H1 (cell line): ENCODE data around the gene NRXN3. TPM values are rescaled to one million over a fixed set of nuclear protein-coding genes. Genes with fewer than 3 reads are reported as not detected.

Source experiments
- CTCF ChIA-PET: fragments of 300-600 bp; sonication (Branson Sonifier 250); formaldehyde crosslinking; loops from one replicate; lab custom pipeline; 2021; ENCODE audit not compliant: partially characterized antibody; lab: Charles Lee
- POLR2A ChIA-PET: fragments of 300-600 bp; sonication (Branson Sonifier 250); formaldehyde crosslinking; loops from one replicate; lab custom pipeline; 2021; ENCODE audit warnings: inconsistent platforms; ENCODE audit not compliant: partially characterized antibody; lab: Charles Lee
- DNase-seq, 2 experiments: peaks; one replicate each; pipeline versions ENCODE4 v3.0.0 to v3.0.0-alpha.2; 2010 to 2022; ENCODE audit warnings: low spot score in 2 of 2, low read depth in 1 of 2, mixed read lengths in 1 of 2
- FAIRE-seq: peaks from 2 replicates; lab custom pipeline; 2011; peaks lifted over from hg19 to GRCh38; lab: Jason Lieb, UNC
- H2AFZ ChIP-seq: 2 replicates; pipeline ENCODE4 v1.8.1; 2012; ENCODE audit warnings: low read length, inconsistent platforms
- H2AK5ac ChIP-seq: 2 replicates; pipeline ENCODE4 v1.6.1; 2013; ENCODE audit warnings: low read depth, low read length
- H2BK120ac ChIP-seq: replicated peaks from 2 replicates; pipeline ENCODE3; 2013; ENCODE audit warnings: low read depth, low read length, inconsistent platforms
- H2BK12ac ChIP-seq: 2 replicates; pipeline ENCODE4 v1.6.1; 2013; ENCODE audit warnings: low read depth, low read length
- H2BK15ac ChIP-seq: 2 replicates; pipeline ENCODE4 v1.6.1; 2013; ENCODE audit warnings: low read length
- H2BK20ac ChIP-seq: 2 replicates; pipeline ENCODE4 v1.6.1; 2013; ENCODE audit warnings: low read length
- H2BK5ac ChIP-seq: 2 replicates; pipeline ENCODE4 v1.6.1; 2013; ENCODE audit warnings: low read depth, low read length
- H3K14ac ChIP-seq: 2 replicates; pipeline ENCODE4 v1.6.1; 2013; ENCODE audit warnings: inconsistent platforms; ENCODE audit not compliant: insufficient read length
- H3K18ac ChIP-seq: 2 replicates; pipeline ENCODE4 v1.6.1; 2013; ENCODE audit warnings: low read length; ENCODE audit errors: extremely low read depth
- H3K23ac ChIP-seq: 2 replicates; pipeline ENCODE4 v1.6.1; 2013; ENCODE audit warnings: inconsistent platforms; ENCODE audit not compliant: insufficient read length
- H3K23me2 ChIP-seq: 2 replicates; pipeline ENCODE4 v1.6.1; 2013; ENCODE audit warnings: low read depth, low read length
- H3K27ac ChIP-seq: 2 replicates; pipeline ENCODE4 v1.6.1; 2011; ENCODE audit warnings: low read depth, low read length, inconsistent platforms
- H3K27me3 ChIP-seq, 4 experiments: replicated peaks in 1 of 4; 1 replicate in 1 of 4; 2 replicates in 3 of 4; pipeline versions ENCODE4 v1.6.1 to v1.8.1; 2011 to 2013; ENCODE audit warnings: low read length in 3 of 4, mild to moderate bottlenecking in 3 of 4, inconsistent platforms in 2 of 4, mixed read lengths in 2 of 4, moderate library complexity in 1 of 4; ENCODE audit not compliant: control insufficient read depth in 3 of 4, insufficient read depth in 3 of 4; ENCODE audit errors: extremely low read depth in 1 of 4
- H3K36me3 ChIP-seq, 4 experiments: 2 replicates each; pipeline versions ENCODE4 v1.6.1 to v1.8.1; 2011 to 2013; ENCODE audit warnings: mild to moderate bottlenecking in 4 of 4, low read length in 3 of 4, moderate library complexity in 2 of 4, control low read depth in 1 of 4, inconsistent platforms in 1 of 4; ENCODE audit not compliant: insufficient read depth in 4 of 4, control insufficient read depth in 2 of 4
- H3K4ac ChIP-seq: replicated peaks from 2 replicates; pipeline ENCODE3; 2013; ENCODE audit warnings: low read length, low read depth, mixed read lengths, inconsistent platforms; ENCODE audit not compliant: insufficient read length
- H3K4me1 ChIP-seq, 4 experiments: replicated peaks in 1 of 4; 1 replicate in 1 of 4; 2 replicates in 3 of 4; pipeline versions ENCODE4 v1.6.1 to v1.8.1; 2011 to 2013; ENCODE audit warnings: low read length in 3 of 4, inconsistent platforms in 2 of 4, mixed read lengths in 1 of 4; ENCODE audit not compliant: insufficient read depth in 4 of 4, control insufficient read depth in 3 of 4
- H3K4me2 ChIP-seq, 2 experiments: 2 replicates each; pipeline versions ENCODE4 v1.6.1 to v1.8.1; 2011 to 2013; ENCODE audit warnings: low read depth in 2 of 2, low read length in 2 of 2, control low read depth in 1 of 2, inconsistent platforms in 1 of 2, mild to moderate bottlenecking in 1 of 2; ENCODE audit not compliant: insufficient read depth in 1 of 2
- H3K4me3 ChIP-seq, 4 experiments: fragments of 200-600, 300-600 bp in 1 of 4; sonication (generic), shearing (Covaris generic), sonication (Bioruptor Twin) in 1 of 4; 2 replicates each; pipeline versions ENCODE4 v1.5.1 to v1.8.1; 2011 to 2016; ENCODE audit warnings: low read length in 4 of 4, low read depth in 3 of 4, control low read depth in 2 of 4, inconsistent platforms in 2 of 4, mild to moderate bottlenecking in 2 of 4, mixed read lengths in 1 of 4, moderate library complexity in 1 of 4; ENCODE audit not compliant: insufficient read depth in 2 of 4; ENCODE audit errors: extremely low read depth in 1 of 4
- H3K56ac ChIP-seq: replicated peaks from 2 replicates; pipeline ENCODE3; 2013; ENCODE audit warnings: low read depth, mild to moderate bottlenecking, mixed read lengths, low read length, inconsistent platforms; ENCODE audit not compliant: insufficient read length
- H3K79me1 ChIP-seq: 2 replicates; pipeline ENCODE4 v1.6.1; 2013; ENCODE audit warnings: low read depth, low read length, control low read depth
- H3K79me2 ChIP-seq, 2 experiments: 2 replicates each; pipeline versions ENCODE4 v1.6.1 to v1.8.1; 2012 to 2013; ENCODE audit warnings: low read length in 2 of 2, mild to moderate bottlenecking in 2 of 2, inconsistent platforms in 1 of 2; ENCODE audit not compliant: insufficient read depth in 2 of 2, control insufficient read depth in 1 of 2
- H3K9ac ChIP-seq, 4 experiments: replicated peaks in 1 of 4; 1 replicate in 1 of 4; 2 replicates in 3 of 4; pipeline versions ENCODE4 v1.6.1 to v1.8.1; 2011 to 2013; ENCODE audit warnings: low read depth in 3 of 4, low read length in 3 of 4, control low read depth in 2 of 4, mild to moderate bottlenecking in 2 of 4, moderate library complexity in 2 of 4, inconsistent platforms in 1 of 4; ENCODE audit errors: extremely low read depth in 1 of 4
- H3K9me3 ChIP-seq, 2 experiments: 2 replicates each; pipeline versions ENCODE4 v1.6.1 to v1.8.1; 2012 to 2013; ENCODE audit warnings: mild to moderate bottlenecking in 2 of 2, moderate library complexity in 2 of 2, control low read depth in 1 of 2, inconsistent platforms in 1 of 2, low read depth in 1 of 2, low read length in 1 of 2, mixed read lengths in 1 of 2; ENCODE audit not compliant: insufficient read depth in 2 of 2
- H4K20me1 ChIP-seq, 2 experiments: replicated peaks in 1 of 2; 2 replicates each; pipeline versions ENCODE3 to v1.8.1; 2011 to 2013; ENCODE audit warnings: inconsistent platforms in 2 of 2, low read length in 2 of 2, mild to moderate bottlenecking in 1 of 2; ENCODE audit not compliant: insufficient read depth in 2 of 2, control insufficient read depth in 1 of 2
- H4K5ac ChIP-seq: 2 replicates; pipeline ENCODE4 v1.6.1; 2013; ENCODE audit warnings: low read length, low read depth, mixed read lengths, inconsistent platforms; ENCODE audit not compliant: insufficient read length
- H4K8ac ChIP-seq: 2 replicates; pipeline ENCODE4 v1.8.0; 2013; ENCODE audit warnings: mild to moderate bottlenecking, moderate library complexity, low read length, inconsistent platforms; ENCODE audit not compliant: insufficient read depth; ENCODE audit errors: extremely low read depth
- H4K91ac ChIP-seq: replicated peaks from 2 replicates; pipeline ENCODE3; 2013; ENCODE audit warnings: low read length, mixed read lengths, inconsistent platforms; ENCODE audit not compliant: insufficient read length
- CHD1 ChIP-seq: IDR thresholded peaks from 2 replicates; pipeline ENCODE4 v1.6.1; 2012; ENCODE audit warnings: low read depth, low read length, improper control_type of control experiment
- CHD2 ChIP-seq: IDR thresholded peaks from 2 replicates; pipeline ENCODE4 v1.6.1; 2012; ENCODE audit warnings: low read length, improper control_type of control experiment
- CREB1 ChIP-seq: IDR thresholded peaks from 2 replicates; pipeline ENCODE4 v1.6.1; 2012; ENCODE audit warnings: inconsistent platforms
- HDAC6 ChIP-seq: IDR thresholded peaks from one replicate; pipeline ENCODE4 v1.7.1; 2012; ENCODE audit warnings: low read depth, mild to moderate bottlenecking, inconsistent platforms, low read length, moderate library complexity
- KDM4A ChIP-seq: IDR thresholded peaks from one replicate; pipeline ENCODE4 v1.7.1; 2012; ENCODE audit warnings: low read depth, mild to moderate bottlenecking, moderate library complexity, low read length, inconsistent platforms; ENCODE audit not compliant: severe bottlenecking
- KDM5A ChIP-seq: fragments of 200-600 bp; IDR thresholded peaks from 2 replicates; pipeline ENCODE4 v1.7.1; 2012; ENCODE audit warnings: mild to moderate bottlenecking, low read length, inconsistent platforms, mixed read lengths
- MAX ChIP-seq: IDR thresholded peaks from 2 replicates; pipeline ENCODE4 v1.6.1; 2012; ENCODE audit warnings: inconsistent platforms
- POLR2A ChIP-seq, 2 experiments: IDR thresholded peaks; 1 replicate in 1 of 2; 2 replicates in 1 of 2; pipeline ENCODE4 v1.6.1; 2011; ENCODE audit warnings: low read depth in 2 of 2, low read length in 2 of 2, mild to moderate bottlenecking in 2 of 2; ENCODE audit errors: control extremely low read depth in 1 of 2
- RAD21 ChIP-seq, 2 experiments: IDR thresholded peaks in 1 of 2; conservative IDR thresholded peaks in 1 of 2; 2 replicates each; pipeline ENCODE4 v1.6.1; 2011; ENCODE audit warnings: low read depth in 2 of 2, low read length in 2 of 2, improper control_type of control experiment in 1 of 2, inconsistent platforms in 1 of 2, mild to moderate bottlenecking in 1 of 2, moderate library complexity in 1 of 2
- SP1 ChIP-seq: IDR thresholded peaks from 2 replicates; pipeline ENCODE4 v1.6.1; 2011; ENCODE audit warnings: low read depth, low read length
- SP4 ChIP-seq: IDR thresholded peaks from 2 replicates; pipeline ENCODE4 v1.6.1; 2012; ENCODE audit warnings: low read length, inconsistent platforms
- TAF7 ChIP-seq: optimal IDR thresholded peaks from 2 replicates; pipeline ENCODE3; 2011; ENCODE audit warnings: low read depth, mild to moderate bottlenecking, inconsistent platforms, low read length, moderate library complexity, borderline replicate concordance
- TEAD4 ChIP-seq: IDR thresholded peaks from 2 replicates; pipeline ENCODE4 v1.6.1; 2012; ENCODE audit warnings: low read depth, low read length, inconsistent platforms, mixed read lengths
- ZNF274 ChIP-seq: IDR thresholded peaks from 2 replicates; pipeline ENCODE4 v1.7.0; 2012; ENCODE audit warnings: low read length, borderline replicate concordance; ENCODE audit errors: extremely low read depth
- WGBS, 2 experiments: shearing (Covaris generic) in 1 of 2; methylation state at CpG; one replicate each; pipeline versions ENCODE4 v1.1.6 to v1.1.7; 2013 to 2015; ENCODE audit warnings: low lambda C conversion rate in 2 of 2, mixed read lengths in 2 of 2, inconsistent platforms in 1 of 2, low coverage in 1 of 2, missing lambda C conversion rate in 1 of 2; ENCODE audit not compliant: insufficient replicate concordance in 2 of 2, insufficient coverage in 1 of 2, insufficient read length in 1 of 2; ENCODE audit errors: extremely low coverage in 1 of 2, missing lambda C conversion rate in 1 of 2; 5-methylcytosine and 5-hydroxymethylcytosine counted together
- polyA plus RNA-seq, 7 experiments: library from polyadenylated mRNA; depleted of rRNA in 3 of 7; stranded (reverse) in 5 of 7; unstranded in 2 of 7; fragments of >200 nt in 5 of 7; fragments of 200-250 nt in 2 of 7; gene quantifications; 1 replicate in 5 of 7; 2 replicates in 1 of 7; 4 replicates in 1 of 7; pipeline versions ENCODE4 v1.2.1 to v1.2.3, GENCODE V29; 2011 to 2013; ENCODE audit warnings: missing spikeins in 2 of 7, mixed read lengths in 2 of 7
- total RNA-seq: library from RNA; stranded (reverse); fragmentation: NEBNext Ultra II Directional; extraction: Animal tissue kit (Norgen Biotek cat#: 25700); gene quantifications from 2 replicates; pipeline ENCODE4 v1.2.1, GENCODE V29; 2021
- TF ChIP-seq, protein P1 (sequence below): IDR thresholded peaks from 2 replicates; pipeline ENCODE4 v1.6.1; 2011; ENCODE audit warnings: low read length, improper control_type of control experiment

Gene NRXN3
- total and polyA plus RNA-seq, 2 of the 8 experiments (the other 6 are each of a cell fraction or from before 2014, with no cell fraction given): 2.6 to 4.1 TPM

GRCh38 chr14:79432640-79433039, 1262.5 kb downstream of the NRXN3 start:
- Histone ChIP-seq H3K4me2 (no peak overlapping the region), H4K5ac (no peak overlapping the region), H2BK15ac (no peak overlapping the region), H2BK12ac (no peak overlapping the region), H3K36me3 (no peaks in the 10 kb centered on the region), H3K4me1 (peaks cover 0 to 3% (median 0%) of the 10 kb centered on the region in 4 experiments; a peak in 2 of 7 replicates), H3K79me1 (no peaks in the 10 kb centered on the region), H4K8ac (no peak overlapping the region), H3K14ac (no peak overlapping the region), H3K27ac (no peak overlapping the region), H3K23me2 (no peaks in the 10 kb centered on the region), H3K18ac (no peak overlapping the region), H3K9me3 (no peaks in the 10 kb centered on the region), H4K20me1 (no peaks in the 10 kb centered on the region), H3K56ac (no peak overlapping the region), H3K23ac (no peak overlapping the region), H2BK5ac (no peak overlapping the region), H2BK120ac (no peak overlapping the region), H3K4me3 (no peak overlapping the region), H3K9ac (no peak overlapping the region), H4K91ac (no peak overlapping the region), H3K27me3 (no peaks in the 10 kb centered on the region), H3K79me2 (no peaks in the 10 kb centered on the region), H3K4ac (no peak overlapping the region), H2AK5ac (no peak overlapping the region), H2BK20ac (no peak overlapping the region), H2AFZ (no peak overlapping the region)
- POLR2A ChIA-PET: no interaction called here
- CTCF ChIA-PET: no interaction called here
- WGBS, 2 experiments: 90% methylated on average over 3 of the region's 3 CpGs; no CpG with 5 or more reads in 1 of the 2 experiments
- DNase-seq: no peak
- no peak for FAIRE-seq
- TF ChIP-seq HDAC6: no peak
- no peak for TF ChIP-seq POLR2A (IDR thresholded peaks at IDR 0.05; ENCODE audit: control extremely low read depth in 1 of 2, low read depth in 2 of 2, low read length in 2 of 2)
- TF ChIP-seq, protein P1, sequence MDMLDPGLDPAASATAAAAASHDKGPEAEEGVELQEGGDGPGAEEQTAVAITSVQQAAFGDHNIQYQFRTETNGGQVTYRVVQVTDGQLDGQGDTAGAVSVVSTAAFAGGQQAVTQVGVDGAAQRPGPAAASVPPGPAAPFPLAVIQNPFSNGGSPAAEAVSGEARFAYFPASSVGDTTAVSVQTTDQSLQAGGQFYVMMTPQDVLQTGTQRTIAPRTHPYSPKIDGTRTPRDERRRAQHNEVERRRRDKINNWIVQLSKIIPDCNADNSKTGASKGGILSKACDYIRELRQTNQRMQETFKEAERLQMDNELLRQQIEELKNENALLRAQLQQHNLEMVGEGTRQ: no peak
- no peak for TF ChIP-seq MAX
- no peak for TF ChIP-seq SP1
- TF ChIP-seq RAD21 (IDR thresholded peaks at IDR 0.05 in 1 of 2, conservative IDR thresholded peaks at IDR 0.05 in 1 of 2; ENCODE audit: low read depth in 2 of 2, low read length in 2 of 2): no peak
- TF ChIP-seq KDM5A: no peak
- no peak for TF ChIP-seq TEAD4
- no peak for TF ChIP-seq KDM4A
- TF ChIP-seq CHD1: no peak
- no peak for TF ChIP-seq ZNF274
- TF ChIP-seq CREB1: no peak
- TF ChIP-seq CHD2: no peak
- no peak for TF ChIP-seq SP4
- TF ChIP-seq TAF7: no peak
